ENCODE results near the gene PPARG.

PPARG gene

GRCh38 chr3:12394569-12395271 is 105.8 kb downstream of the PPARG start:
- peak overlapping the region; percentile 71 for H3K27ac ChIP-seq (ENCODE audit: low read depth, low read length)
- peak overlapping the region; percentile 64 for H3K4me3 ChIP-seq (ENCODE audit: low read depth, low read length)
- no peak overlapping the region for H2AFZ ChIP-seq (ENCODE audit: low read length, unreplicated experiment)
- peaks cover 27% of the 10 kb centered on the region for H3K4me1 ChIP-seq (ENCODE audit: control insufficient read depth, insufficient read depth, low read length, unreplicated experiment)
- no peaks in the 10 kb centered on the region for H3K79me2 ChIP-seq (ENCODE audit: control insufficient read depth, insufficient read depth, low read length, unreplicated experiment)
- no peaks in the 10 kb centered on the region for H3K27me3 ChIP-seq (ENCODE audit: insufficient read depth, low read length)
- 0 out of 2 replicates have a peak, but pooled peaks cover 4% of the 10 kb centered on the region for H3K36me3 ChIP-seq (ENCODE audit: insufficient read depth, low read length)

- Histone ChIP-seq H3K27ac (ENCODE audit: low read depth, low read length) (peak overlapping the region; percentile 71), H2AFZ (ENCODE audit: low read length, unreplicated experiment) (peak overlapping the region; percentile 52)
Measured at GRCh38 chr3:12395349-12396012, 106.6 kb downstream of the PPARG start.

GRCh38 chr3:12396471-12396870 is 107.6 kb downstream of the PPARG start:
- no peak overlapping the region for H3K4me3 ChIP-seq (ENCODE audit: low read depth, low read length)
- H3K27ac ChIP-seq (ENCODE audit: low read depth, low read length), result no peak overlapping the region
- 0 out of 2 replicates have a peak, but pooled peaks cover 4% of the 10 kb centered on the region for H3K36me3 ChIP-seq (ENCODE audit: insufficient read depth, low read length)
- no peak overlapping the region for H2AFZ ChIP-seq (ENCODE audit: low read length, unreplicated experiment)
- H3K79me2 ChIP-seq (ENCODE audit: control insufficient read depth, insufficient read depth, low read length, unreplicated experiment), result no peaks in the 10 kb centered on the region
- peaks cover 44% of the 10 kb centered on the region for H3K4me1 ChIP-seq (ENCODE audit: control insufficient read depth, insufficient read depth, low read length, unreplicated experiment)
- no peaks in the 10 kb centered on the region for H3K27me3 ChIP-seq (ENCODE audit: insufficient read depth, low read length)

More at GRCh38 chr3:12395349-12396012, 106.6 kb downstream of the PPARG start:
- no peaks in the 10 kb centered on the region for H3K27me3 ChIP-seq (ENCODE audit: insufficient read depth, low read length)
- H3K79me2 ChIP-seq (ENCODE audit: control insufficient read depth, insufficient read depth, low read length, unreplicated experiment), result no peaks in the 10 kb centered on the region
- 0 out of 2 replicates have a peak, but pooled peaks cover 4% of the 10 kb centered on the region for H3K36me3 ChIP-seq (ENCODE audit: insufficient read depth, low read length)
- H3K4me3 ChIP-seq (ENCODE audit: low read depth, low read length), result peak overlapping the region; percentile 64
- H3K4me1 ChIP-seq (ENCODE audit: control insufficient read depth, insufficient read depth, low read length, unreplicated experiment), result peaks cover 34% of the 10 kb centered on the region

- peaks cover 33% of the 10 kb centered on the region for H3K4me1 ChIP-seq (ENCODE audit: control insufficient read depth, insufficient read depth, low read length, unreplicated experiment)
- peaks cover 4% of the 10 kb centered on the region; the same call in 1 of the 2 replicates for H3K36me3 ChIP-seq (ENCODE audit: insufficient read depth, low read length)
- no peak overlapping the region for H2AFZ ChIP-seq (ENCODE audit: low read length, unreplicated experiment)
- no peak overlapping the region for H3K27ac ChIP-seq (ENCODE audit: low read depth, low read length)
- no peaks in the 10 kb centered on the region for H3K27me3 ChIP-seq (ENCODE audit: insufficient read depth, low read length)
- no peaks in the 10 kb centered on the region for H3K79me2 ChIP-seq (ENCODE audit: control insufficient read depth, insufficient read depth, low read length, unreplicated experiment)
- H3K4me3 ChIP-seq (ENCODE audit: low read depth, low read length), result no peak overlapping the region
Measured at GRCh38 chr3:12399226-12399625, 110.4 kb downstream of the PPARG start.

DNA sequence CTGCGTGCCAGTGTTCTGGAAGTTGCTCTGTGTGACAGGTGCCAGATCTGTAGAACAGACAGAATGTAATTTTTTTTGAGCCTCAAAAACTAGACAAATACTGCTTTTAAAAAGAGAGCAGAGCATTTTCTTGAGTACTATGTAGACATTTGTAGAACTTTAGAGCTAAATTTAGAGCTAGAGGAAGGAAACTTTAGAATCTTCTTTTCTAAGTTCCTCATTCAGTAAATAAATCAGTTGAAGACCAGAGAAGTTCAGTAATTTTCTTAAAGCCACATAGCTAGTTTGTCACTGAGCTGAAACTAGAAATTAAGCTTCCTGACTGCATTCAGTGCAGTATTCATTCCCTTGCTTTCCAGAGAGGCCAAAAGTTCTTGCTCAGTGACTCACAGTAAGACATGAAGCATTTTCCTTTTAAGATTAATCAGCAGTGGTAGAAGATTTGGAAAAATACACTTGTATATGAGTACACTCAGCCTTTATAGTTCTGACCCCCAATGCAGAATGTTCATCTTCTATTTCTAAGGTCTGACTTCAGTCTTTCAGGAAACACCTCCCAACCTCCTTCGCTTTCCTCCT is 111.8 kb downstream of the PPARG start:
- H3K4me1 ChIP-seq (ENCODE audit: control insufficient read depth, insufficient read depth, low read length, unreplicated experiment), result peaks cover 25% of the 10 kb centered on the region
- H3K27ac ChIP-seq (ENCODE audit: low read depth, low read length), result peak overlapping the region; percentile 63
- no peak overlapping the region; the same call in 1 of the 2 replicates for H3K4me3 ChIP-seq (ENCODE audit: low read depth, low read length)

GRCh38 chr3:12401208-12401607 is 112.3 kb downstream of the PPARG start:
- Histone ChIP-seq H3K4me1 (ENCODE audit: control insufficient read depth, insufficient read depth, low read length, unreplicated experiment) (peaks cover 28% of the 10 kb centered on the region), H3K27me3 (ENCODE audit: insufficient read depth, low read length) (no peaks in the 10 kb centered on the region), H3K36me3 (ENCODE audit: insufficient read depth, low read length) (peaks cover 11% of the 10 kb centered on the region), H2AFZ (ENCODE audit: low read length, unreplicated experiment) (no peak overlapping the region), H3K79me2 (ENCODE audit: control insufficient read depth, insufficient read depth, low read length, unreplicated experiment) (no peaks in the 10 kb centered on the region), H3K4me3 (ENCODE audit: low read depth, low read length) (no peak overlapping the region), H3K27ac (ENCODE audit: low read depth, low read length) (peak overlapping the region; percentile 63)

More for the DNA sequence above, 111.8 kb downstream of the PPARG start:
- H3K79me2 ChIP-seq (ENCODE audit: control insufficient read depth, insufficient read depth, low read length, unreplicated experiment), result no peaks in the 10 kb centered on the region
- H2AFZ ChIP-seq (ENCODE audit: low read length, unreplicated experiment), result no peak overlapping the region
- H3K27me3 ChIP-seq (ENCODE audit: insufficient read depth, low read length), result no peaks in the 10 kb centered on the region
- peaks cover 11% of the 10 kb centered on the region for H3K36me3 ChIP-seq (ENCODE audit: insufficient read depth, low read length)

DNA sequence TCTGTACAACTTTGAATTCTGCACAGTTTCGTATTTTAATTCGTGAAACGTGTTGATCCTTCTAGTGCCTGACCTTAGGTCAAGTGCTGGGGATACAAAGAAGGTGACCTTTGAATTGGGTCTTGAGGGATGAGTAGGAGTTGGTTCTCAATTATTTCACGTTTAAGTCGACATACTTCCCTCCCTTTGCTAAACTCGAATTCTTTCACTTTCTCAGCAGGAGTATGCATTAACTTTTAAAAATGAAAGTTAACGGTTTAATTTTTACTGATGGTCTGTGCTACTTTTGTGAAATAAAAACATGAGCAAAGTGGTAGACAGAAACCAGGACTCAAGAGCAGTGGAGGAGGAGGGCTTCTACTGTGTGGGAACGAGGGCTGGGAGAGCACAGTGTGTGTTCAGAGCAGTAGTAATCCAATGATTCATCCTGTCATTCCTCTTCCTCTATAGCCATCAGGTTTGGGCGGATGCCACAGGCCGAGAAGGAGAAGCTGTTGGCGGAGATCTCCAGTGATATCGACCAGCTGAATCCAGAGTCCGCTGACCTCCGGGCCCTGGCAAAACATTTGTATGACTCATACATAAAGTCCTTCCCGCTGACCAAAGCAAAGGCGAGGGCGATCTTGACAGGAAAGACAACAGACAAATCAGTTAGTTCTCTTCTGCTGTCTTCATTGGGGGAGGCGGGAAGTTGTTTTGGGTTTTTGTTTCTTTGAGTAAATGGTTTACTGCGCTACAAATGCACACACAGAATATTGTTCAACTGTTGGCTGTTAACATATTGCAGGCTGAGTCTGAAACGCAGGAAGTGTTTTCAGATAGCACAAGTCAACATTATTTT is 116.8 kb downstream of the PPARG start:
- H3K4me3 ChIP-seq (ENCODE audit: low read depth, low read length), result peak overlapping the region; percentile 37
- H3K27me3 ChIP-seq (ENCODE audit: insufficient read depth, low read length), result no peaks in the 10 kb centered on the region
- peaks cover 20% of the 10 kb centered on the region for H3K4me1 ChIP-seq (ENCODE audit: control insufficient read depth, insufficient read depth, low read length, unreplicated experiment)
- H2AFZ ChIP-seq (ENCODE audit: low read length, unreplicated experiment), result no peak overlapping the region
- H3K27ac ChIP-seq (ENCODE audit: low read depth, low read length), result peak overlapping the region; percentile 92
- no peaks in the 10 kb centered on the region for H3K79me2 ChIP-seq (ENCODE audit: control insufficient read depth, insufficient read depth, low read length, unreplicated experiment)
- H3K36me3 ChIP-seq (ENCODE audit: insufficient read depth, low read length), result peaks cover 14% of the 10 kb centered on the region

DNA sequence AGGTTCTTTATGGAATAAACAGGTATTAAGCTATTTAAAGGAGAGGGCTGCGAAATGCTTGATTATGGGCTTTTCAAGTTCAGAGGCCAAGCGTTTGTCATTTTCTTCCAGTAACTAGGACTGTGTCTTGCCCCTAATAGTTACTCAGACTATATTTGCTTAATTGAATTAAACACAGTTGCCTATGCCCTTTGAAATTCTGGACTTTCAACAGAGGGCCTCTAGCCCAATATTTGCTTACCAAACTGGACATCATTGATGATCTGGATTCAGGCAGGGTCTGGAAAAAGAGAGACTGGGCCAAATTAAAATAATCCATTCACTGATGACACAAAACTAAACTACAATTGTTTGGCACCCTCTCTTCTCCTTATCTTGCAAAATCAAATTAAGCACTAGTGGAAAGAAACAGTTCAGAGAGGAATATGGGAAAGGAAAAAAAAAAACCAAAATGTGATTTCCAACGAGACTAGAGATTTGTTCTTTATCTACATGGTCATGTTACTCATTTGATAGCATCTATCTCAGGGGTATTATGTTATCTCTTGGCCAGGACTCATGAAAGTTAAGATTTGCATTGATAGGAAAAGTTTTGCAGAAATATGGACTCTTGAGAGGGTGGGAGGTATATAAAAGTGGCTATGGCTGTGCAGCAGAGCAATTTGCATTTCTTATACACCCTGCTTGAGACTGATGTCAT is 120.3 kb downstream of the PPARG start:
- no peak overlapping the region for H3K27ac ChIP-seq (ENCODE audit: low read depth, low read length)
- no peak overlapping the region for H2AFZ ChIP-seq (ENCODE audit: low read length, unreplicated experiment)
- peaks cover 14% of the 10 kb centered on the region; the same call in 1 of the 2 replicates for H3K36me3 ChIP-seq (ENCODE audit: insufficient read depth, low read length)
- H3K4me1 ChIP-seq (ENCODE audit: control insufficient read depth, insufficient read depth, low read length, unreplicated experiment), result peaks cover 11% of the 10 kb centered on the region
- H3K27me3 ChIP-seq (ENCODE audit: insufficient read depth, low read length), result no peaks in the 10 kb centered on the region
- no peak overlapping the region for H3K4me3 ChIP-seq (ENCODE audit: low read depth, low read length)
- no peaks in the 10 kb centered on the region for H3K79me2 ChIP-seq (ENCODE audit: control insufficient read depth, insufficient read depth, low read length, unreplicated experiment)

- no peak overlapping the region for H3K27ac ChIP-seq (ENCODE audit: low read depth, low read length)
- no peak overlapping the region for H2AFZ ChIP-seq (ENCODE audit: low read length, unreplicated experiment)
- peaks cover 11% of the 10 kb centered on the region for H3K4me1 ChIP-seq (ENCODE audit: control insufficient read depth, insufficient read depth, low read length, unreplicated experiment)
- no peaks in the 10 kb centered on the region for H3K79me2 ChIP-seq (ENCODE audit: control insufficient read depth, insufficient read depth, low read length, unreplicated experiment)
- peaks cover 11% of the 10 kb centered on the region; the same call in 1 of the 2 replicates for H3K36me3 ChIP-seq (ENCODE audit: insufficient read depth, low read length)
- H3K4me3 ChIP-seq (ENCODE audit: low read depth, low read length), result no peak overlapping the region
- H3K27me3 ChIP-seq (ENCODE audit: insufficient read depth, low read length), result no peaks in the 10 kb centered on the region
Measured at GRCh38 chr3:12409684-12410596, 121.1 kb downstream of the PPARG start.
